Hepatocyte (in vitro differentiated cells): Measurements from ENCODE around the gene TEX28.

Experiments used
- EZH2 ChIP-seq: fragments of 200-600 bp; sonication (generic); IDR thresholded peaks from 2 replicates; pipeline ENCODE4 v1.6.1; 2016; ENCODE audit warnings: antibody characterized with exemption, mild to moderate bottlenecking, borderline replicate concordance
- TF ChIP-seq, protein P1 (sequence below): fragments of 200-600 bp; sonication (generic); IDR thresholded peaks from 2 replicates; pipeline ENCODE4 v1.5.1; 2016; ENCODE audit warnings: antibody characterized with exemption, mild to moderate bottlenecking; ENCODE audit not compliant: poor library complexity

DNA sequence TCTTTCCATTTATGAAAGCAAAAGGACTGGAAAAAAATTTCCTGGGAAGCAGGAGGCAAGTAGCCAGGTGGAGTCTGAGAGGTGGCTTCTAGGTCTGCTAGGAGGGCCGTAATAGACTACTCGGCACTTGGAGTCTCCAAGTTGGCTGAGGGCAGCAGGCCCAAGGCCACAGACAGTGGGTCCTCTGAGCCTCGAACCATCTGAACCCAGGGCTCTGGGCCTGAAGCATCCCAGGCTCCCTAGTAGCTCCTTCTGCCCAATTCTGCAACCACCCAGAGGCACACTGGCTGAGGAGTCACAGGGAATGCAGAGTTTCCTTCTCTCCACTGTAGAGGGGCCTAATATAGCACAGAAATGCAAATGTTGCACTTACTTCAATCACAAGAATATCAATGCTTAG, 20.5 kb upstream of the TEX28 start:
- TF ChIP-seq, protein P1, sequence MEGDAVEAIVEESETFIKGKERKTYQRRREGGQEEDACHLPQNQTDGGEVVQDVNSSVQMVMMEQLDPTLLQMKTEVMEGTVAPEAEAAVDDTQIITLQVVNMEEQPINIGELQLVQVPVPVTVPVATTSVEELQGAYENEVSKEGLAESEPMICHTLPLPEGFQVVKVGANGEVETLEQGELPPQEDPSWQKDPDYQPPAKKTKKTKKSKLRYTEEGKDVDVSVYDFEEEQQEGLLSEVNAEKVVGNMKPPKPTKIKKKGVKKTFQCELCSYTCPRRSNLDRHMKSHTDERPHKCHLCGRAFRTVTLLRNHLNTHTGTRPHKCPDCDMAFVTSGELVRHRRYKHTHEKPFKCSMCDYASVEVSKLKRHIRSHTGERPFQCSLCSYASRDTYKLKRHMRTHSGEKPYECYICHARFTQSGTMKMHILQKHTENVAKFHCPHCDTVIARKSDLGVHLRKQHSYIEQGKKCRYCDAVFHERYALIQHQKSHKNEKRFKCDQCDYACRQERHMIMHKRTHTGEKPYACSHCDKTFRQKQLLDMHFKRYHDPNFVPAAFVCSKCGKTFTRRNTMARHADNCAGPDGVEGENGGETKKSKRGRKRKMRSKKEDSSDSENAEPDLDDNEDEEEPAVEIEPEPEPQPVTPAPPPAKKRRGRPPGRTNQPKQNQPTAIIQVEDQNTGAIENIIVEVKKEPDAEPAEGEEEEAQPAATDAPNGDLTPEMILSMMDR: no peak
- no peak for TF ChIP-seq EZH2
